Putamen (tissue), 1 donor: Measurements from ENCODE around the gene MAN1C1.
A peak's percentile ranks its signal among the peaks of the same experiment; 100 is the strongest.
"Not testable (repeated sequence)": the region's sequence is repeated elsewhere in the genome, so short reads cannot be mapped to it uniquely, and the experiment has no call there.

Experiments
- DNase-seq: peaks from one replicate; pipeline ENCODE4 v3.0.0-alpha.2; 2016; ENCODE audit warnings: low spot score

The MAN1C1 gene

DNA sequence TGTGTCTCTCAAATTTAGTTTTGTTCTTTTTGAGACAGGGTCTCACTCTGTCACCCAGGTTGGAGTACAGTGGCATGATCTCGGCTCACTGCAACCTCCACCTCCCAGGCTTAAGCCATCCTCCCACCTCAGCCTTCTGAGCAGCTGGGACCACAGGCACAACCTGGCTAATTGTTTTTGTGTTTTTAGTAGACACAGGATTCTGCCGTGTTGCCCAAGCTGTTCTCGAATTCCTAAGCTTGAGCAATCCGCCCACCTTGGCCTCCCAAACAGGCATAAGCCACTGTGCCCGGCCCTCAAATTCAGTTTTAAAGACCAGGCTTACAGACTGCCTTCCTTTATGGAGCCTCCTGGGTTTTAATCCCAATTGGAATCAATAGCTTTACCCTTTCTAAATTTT is 99.7 kb downstream of the MAN1C1 start:
- DNase-seq, result no peak

DNA sequence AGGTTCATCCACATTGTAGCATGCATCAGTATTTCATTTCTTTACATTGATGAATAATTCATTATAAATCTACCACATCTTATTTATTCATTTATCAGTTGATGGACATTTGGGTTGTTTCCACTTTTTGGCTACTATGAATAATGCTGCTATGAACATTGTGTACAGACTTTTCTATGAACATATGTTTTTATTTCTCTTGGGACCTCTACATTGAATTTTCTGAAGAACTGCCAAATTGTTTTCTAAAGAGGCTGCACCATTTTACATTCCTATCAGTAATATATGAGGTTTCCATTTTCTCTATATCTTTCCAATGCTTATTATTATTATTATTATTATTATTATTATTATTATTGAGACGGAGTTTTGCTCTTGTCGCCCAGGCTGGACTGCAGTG is 102.1 kb downstream of the MAN1C1 start:
- DNase-seq, result no peak

DNA sequence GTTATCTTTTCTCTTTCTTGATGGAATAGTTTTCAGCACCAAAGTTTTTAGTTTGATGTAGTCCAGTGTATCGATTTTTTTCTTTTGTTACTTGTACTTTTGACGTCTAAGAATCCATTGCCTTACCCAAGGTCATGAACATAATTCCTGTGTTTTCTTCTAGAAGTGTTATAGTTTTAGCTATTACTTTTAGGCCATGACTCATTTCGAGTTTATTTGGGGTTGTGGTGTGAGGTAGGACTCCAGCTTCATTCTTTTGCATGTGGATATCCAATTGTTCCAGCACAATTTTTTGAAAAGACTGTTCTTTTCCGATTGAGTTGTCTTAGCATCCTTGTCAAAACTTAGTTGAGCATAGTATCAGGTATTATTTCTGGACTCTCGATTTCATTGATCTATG is 104.0 kb downstream of the MAN1C1 start:
- DNase-seq, result no peak

DNA sequence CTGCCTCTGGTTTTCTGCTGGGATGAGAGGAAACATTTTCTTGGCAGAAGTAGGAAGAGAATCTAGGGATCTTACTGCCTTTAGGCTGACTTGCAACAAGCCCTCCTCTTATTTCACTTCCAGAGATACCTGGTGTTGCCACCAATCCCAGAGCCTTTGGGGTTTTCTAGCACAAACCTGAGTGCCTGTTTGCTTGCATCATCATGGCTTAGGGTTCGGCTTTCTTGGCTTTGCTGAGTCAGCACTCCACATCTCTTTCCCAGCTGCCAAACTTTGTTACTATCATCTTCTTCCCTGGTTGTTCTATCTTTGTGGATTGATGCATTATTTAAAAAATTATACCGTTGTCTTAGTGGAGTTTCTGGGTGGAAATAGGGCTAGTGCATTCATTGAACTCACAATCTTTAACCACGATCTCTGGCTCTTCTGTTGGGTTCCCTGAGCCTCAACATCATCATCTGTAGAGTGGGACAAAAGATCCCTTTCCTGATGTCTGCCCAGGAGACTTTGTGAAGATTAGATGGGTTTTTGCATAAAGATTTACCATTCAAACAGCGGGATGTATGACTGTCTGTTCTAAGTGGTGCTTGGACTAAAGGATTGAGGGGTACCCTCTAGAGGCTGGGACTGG is 106.8 kb downstream of the MAN1C1 start:
- DNase-seq, result no peak

DNA sequence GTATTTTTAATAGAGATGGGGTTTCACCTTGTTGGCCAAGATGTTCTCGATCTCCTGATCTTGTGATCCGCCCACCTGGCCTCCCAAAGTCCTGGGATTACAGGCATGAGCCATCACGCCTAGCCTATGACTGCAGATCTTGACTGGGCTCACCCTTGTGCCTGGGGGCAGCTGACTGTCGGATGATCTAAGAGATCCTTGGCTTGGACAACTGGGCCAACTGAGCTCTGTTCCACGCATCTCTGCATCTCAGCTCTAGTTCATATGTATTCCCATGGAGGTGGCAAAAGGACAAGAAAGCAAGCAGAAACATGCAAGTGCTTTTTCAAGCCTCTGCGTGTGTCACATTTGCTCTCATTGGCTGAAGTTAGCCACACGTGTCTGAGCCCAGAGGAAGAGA is 107.6 kb downstream of the MAN1C1 start:
- no peak for DNase-seq

DNA sequence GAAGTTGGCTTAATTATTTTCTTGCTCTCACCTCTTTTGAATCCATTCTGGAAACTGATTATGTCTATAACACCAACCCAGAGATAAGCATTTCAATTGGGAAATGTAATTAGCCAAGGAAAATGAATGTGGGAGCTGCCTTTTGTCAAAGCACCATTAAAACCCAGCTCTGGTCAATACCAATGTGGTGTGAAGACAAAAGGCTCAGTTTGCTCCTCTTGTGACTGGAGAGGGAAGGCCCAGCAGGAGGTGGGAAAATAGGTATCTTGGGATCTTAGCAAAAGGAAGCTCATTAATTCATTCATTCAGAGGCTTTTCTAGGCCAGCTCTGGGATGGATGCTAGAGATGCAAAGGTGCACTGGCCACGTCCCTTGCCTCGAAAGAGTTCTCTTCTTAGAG is 108.4 kb downstream of the MAN1C1 start:
- no peak for DNase-seq

DNA sequence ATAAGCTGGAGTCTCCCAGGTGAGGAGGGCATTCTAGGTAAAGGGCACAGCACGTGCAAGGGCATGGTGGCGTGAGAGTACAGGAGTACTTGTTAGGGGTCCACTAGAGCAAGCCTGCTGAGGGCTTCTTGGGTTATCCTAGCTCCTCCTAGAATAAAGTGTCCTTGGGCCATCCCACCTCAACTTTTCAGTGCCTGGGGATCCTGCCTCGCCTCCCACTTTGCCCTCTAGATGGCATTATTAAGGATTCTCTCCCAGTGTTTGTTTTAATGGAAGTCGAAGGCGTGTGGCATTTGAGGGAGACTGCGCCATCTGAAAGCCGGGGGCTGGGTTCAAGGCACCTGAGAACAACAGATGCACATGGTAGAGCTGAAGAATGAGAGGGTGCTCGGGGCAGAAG is 108.9 kb downstream of the MAN1C1 start:
- no peak for DNase-seq

DNA sequence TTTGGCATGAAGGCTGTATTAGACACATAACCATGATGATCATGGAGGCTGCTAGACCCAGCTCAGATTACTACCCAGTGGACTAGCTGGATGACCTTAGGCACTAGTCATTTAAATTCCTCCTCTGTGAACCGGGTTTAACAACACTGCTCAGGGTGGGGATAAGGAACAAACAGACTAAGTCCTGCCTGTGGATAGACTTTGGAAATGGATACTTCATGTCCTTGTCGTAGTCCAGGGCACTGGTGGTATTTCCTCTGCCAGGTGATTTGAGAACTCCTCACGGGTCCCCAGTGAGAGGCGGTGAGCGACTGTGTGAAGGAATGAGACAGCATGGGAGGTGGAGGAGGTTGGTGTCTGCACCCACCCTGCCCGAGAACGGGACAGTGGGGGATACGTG is 110.5 kb downstream of the MAN1C1 start:
- DNase-seq, result no peak

DNA sequence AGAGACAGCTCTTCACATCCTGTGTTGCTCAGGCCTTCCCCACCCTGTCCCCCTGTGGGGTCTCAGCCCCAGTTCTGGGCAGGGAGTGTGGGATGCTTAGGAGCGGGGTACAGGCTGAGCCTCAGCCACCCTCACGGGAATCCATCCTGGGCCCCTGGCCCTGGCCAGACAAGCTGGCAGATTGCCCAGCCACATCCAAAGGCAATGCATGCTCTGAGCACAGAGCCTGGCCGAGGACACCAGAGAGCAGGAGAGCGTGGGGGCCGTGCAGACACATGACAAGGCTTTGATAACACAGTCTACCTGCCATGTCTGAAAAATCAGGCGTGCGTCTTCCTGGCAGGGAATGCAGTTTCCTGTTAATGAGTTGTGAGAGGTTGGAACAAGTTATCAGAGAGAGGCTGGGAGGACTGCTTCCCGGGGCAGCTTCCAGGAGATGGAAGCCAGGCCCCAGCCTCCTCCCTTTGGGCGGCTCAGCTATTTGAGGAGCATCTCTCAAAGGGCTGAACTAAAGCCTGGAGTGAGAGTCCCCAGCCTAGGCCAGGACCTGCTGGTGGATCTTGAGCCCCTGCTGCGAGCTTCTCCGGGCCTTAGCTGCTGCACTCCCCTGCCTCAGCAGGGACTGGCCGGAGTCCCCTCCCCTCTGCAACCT is 111.2 kb downstream of the MAN1C1 start:
- DNase-seq, result peak; percentile 47

DNA sequence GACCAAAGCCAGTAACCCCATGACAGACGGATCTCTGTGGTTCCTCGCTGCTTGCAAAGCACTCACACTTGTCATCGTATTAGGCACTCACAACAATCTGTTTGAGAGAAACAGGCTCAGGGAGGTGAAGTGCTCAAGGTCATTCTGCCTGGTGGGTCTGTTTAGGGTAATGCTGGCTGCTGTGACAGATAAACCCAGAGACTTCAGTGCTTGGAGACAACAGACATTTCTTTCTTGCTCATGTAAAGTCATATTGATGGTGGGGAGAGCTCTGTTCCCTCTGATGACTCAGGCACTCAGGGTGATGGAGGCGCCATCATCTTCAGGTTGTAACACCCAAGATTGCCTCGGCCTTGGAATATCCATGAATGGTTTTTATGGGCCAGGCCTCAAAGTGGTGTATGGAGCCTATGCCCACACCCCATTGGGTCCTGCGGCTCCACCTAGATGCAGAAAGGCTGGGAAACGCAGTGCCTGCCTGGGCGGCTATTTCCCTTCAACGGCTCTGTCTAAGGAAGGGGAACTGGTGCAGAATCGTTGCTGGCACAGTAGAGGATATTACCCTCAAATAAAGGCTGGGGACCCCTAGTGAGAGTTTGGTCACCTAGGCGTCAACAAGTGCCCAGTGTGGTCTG is 111.8 kb downstream of the MAN1C1 start:
- DNase-seq, result no peak

DNA sequence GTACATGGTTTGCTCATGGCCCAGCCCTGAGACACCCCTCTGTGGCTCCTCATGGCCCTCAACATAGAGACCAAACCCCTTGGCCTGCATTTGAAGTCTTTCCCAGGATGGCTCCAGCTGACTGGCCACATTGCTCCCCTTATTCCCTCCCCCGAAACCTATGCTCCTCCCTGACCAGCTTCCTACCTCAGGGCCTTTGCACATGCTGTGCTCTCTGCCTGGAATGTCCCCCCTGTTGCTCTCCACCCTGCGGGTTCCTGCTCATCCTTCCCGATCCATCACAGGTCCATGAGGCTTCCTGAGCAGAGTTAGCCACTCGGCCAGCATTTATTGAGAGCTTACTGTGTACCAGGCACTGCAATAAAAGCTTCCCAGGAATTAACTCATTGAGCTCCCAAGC is 112.5 kb downstream of the MAN1C1 start:
- DNase-seq, result no peak

DNA sequence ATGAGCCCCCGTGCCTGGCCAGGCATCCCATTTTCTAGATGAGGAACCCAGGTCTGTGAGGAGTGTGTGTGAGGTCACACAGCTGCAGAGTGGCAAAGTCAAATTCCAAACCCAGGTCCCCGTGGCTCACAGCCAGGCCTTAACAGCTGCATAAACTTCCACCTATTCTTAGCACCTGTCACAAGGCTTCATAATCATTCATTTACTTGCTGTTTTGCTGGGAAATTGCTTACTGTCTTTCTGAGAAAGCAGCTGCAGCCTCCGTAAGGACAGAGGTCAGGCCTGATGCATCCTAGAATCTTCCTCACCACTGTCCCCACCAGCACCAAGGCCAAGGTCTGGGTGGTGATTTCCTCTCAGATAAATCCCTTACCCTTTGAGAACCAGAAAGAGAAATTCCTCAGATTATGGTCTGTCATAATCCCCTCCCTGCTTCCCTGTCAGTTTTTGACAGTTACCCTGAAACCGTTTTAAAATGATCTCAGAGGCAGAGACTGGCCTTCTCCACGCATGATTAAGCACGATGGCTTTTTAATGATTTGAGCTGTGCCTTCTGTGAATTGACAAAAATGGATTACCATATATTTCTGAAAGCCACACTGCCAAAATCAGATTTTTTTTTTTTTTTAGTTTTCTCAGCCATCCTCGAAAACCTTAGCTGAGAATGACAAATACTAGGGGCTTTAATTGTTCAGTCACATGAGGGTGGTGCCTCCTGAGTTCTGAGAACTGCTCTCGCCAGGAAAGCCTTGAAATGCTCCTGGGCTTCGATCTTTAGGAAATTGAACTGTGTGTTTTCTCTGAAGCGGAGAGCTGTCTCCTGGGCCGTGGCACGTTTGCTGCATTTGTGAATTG is 113.4 kb downstream of the MAN1C1 start:
- no peak for DNase-seq

DNA sequence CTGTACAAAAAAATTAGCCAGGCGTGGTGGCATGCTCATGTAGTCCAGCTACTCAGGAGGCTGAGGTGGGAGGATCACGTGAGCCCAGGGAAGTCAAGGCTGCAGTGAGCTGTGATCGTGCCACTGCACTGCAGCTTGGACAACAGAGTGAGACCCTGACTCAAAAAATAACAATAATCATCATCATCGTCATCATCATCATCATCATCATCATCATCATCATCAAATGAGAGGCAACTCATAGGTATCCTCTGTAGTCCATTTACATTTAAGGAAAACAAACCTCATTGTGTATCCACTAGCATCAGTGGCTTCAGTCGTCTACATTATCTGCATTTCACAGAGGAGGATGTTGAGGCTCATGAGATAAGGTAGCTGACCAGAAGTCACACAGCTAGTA is 114.6 kb downstream of the MAN1C1 start:
- no peak for DNase-seq

DNA sequence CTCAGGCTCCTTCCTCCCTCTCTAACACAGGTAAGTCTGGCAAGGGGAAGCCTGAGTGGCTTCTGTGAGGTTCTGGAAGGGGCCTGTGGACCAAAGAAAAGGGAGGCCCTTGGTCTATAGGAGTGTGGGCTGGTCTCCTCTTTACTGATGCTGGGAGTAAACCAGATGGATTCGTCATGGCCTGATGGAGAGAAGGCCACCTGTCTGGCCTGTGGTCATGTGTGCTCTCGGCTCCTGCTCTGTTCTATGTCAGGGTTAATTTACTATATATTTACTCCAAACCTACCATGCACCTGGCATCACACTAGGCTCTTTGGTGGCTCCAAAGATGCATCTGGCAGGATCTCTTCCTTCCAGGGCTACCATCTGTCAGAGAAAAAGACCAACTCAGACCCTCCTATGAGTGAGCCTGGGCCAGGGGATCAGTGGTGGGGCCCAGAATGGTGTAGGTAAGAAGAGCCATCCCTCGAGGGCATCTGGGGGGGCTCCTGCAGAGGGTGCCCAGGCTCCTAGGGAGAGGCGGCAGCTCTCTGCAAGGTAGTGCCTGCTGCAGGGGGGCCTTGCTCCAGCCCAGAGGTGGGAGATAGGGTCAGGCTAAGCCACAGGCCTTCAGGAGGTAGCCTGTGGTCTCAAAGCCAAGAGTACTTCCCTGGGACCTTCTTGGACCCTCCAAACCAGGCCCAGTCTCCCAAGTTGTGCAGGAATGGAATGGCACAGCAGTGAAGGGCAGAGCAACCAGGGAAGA is 115.2 kb downstream of the MAN1C1 start:
- no peak for DNase-seq

DNA sequence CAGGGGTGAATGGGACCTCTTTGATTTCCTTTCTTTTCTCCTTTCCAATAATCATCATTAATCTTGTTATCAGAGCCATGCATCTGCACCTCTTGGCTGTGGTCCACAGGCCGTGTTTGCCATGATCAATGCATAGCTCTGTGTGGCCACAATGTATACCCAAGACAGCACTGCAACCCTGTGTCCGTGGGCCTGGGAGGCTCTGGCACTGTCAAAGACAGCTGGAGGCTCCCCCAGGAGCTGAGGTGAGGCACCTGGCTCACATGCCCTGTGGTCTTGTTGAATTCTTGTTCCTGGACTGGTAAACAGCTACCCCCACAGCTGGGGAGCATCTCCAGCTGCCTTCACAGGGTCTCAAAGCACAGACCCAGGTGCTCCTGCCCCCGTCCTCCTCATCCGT is 116.2 kb downstream of the MAN1C1 start:
- DNase-seq, result no peak

DNA sequence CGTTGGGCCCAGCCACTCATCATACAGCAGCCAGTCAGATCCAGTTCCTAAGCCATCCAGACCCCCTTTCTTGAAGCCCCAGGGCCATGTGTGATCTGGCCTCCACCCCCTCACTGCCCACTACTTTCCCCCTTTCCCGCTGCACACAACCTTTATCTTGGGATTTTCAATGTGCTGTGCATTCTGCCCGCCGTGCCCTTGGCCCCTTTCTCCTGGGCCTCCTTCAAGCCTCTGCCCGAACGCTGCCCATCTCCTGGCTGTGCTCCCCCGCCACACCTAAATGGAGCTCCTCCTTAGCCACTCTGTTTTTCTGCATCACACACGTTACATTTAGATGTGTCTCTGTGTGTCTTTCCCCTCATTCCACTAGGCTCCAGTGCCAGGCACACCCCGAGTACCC is 116.7 kb downstream of the MAN1C1 start:
- no peak for DNase-seq

DNA sequence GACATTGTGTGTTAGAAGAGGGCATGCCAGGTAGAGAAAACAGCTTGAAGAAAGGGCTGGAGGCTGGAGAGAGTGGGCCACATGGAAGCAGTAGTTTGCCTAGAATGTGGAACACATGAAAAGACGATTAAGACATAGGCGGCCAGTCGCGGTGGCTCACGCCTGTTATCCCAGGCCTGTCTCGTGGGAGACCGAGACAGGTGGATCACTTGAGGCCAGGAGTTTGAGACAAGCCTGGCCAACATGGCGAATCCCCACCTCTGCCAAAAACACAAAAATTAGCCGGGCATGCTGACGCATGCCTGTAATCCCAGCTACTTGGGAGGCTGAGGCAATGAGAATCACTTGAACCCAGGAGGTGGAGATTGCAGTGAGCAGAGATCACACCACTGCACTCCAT is 118.4 kb downstream of the MAN1C1 start:
- DNase-seq, result not testable (repeated sequence)

DNA sequence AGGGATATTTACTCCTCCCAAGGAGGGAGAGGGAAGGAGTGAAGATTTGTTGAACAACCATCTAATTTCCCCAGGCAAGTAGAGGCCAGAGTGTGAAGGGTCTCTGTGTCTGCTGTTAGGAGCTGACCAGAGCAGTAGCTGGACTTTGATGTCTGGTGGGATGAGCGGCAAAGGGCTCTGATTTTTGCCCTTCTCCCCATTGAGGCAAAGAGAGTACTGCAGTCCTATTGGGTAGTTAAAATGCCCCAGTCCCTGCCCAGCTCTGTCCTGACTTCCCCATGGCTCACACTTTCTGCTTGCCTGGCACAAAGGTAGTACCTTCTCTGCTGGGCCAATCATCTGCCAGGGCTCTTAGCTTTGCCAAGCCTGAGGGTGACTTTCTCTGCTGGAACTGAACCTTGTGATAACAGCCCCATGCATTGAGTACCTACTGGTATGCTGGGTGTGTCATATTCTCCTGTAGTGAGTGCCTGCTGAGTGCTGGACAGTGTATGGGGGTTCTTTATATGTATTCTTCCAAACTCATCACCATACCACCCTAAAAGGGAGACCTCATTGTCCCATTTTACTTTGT is 119.5 kb downstream of the MAN1C1 start:
- no peak for DNase-seq

DNA sequence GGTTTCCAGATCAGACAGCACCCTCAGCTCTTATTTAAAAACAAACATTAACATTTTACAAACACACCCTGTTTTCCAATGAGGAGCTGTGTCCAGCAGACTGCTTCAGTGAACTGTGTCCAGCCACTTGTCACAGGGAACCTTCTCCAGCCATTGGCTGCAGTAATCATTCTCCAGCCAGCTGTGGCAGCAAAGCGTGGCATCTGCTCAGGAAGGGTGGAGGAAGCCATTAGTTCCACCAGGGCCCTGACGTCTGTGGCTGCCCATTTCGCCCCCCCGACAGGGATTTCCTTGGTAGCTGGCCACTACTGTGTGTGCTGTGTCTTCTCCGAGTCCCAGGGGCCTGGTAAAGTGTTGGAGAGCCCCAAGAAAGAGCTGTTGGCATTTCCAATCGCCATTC is 120.5 kb downstream of the MAN1C1 start:
- DNase-seq, result no peak

DNA sequence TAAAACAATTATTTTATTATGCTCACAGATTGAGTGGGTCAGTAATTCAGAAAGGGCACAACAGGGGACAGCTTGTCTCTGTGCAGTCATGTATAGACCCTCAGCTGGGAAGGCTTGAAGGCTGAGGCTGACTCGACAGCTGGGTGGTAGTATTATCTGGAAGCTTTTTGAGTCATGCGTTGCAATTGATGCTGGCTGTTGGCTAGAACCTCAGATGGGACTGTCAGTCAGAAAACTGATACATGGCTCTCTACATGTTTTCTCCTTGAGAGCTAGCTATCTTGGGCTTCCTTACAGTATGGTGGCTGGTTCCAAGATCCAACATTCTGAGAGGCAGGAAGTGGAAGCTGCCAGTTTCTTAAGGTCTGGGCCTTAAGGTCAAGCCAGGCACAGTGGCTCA is 121.9 kb downstream of the MAN1C1 start:
- no peak for DNase-seq

DNA sequence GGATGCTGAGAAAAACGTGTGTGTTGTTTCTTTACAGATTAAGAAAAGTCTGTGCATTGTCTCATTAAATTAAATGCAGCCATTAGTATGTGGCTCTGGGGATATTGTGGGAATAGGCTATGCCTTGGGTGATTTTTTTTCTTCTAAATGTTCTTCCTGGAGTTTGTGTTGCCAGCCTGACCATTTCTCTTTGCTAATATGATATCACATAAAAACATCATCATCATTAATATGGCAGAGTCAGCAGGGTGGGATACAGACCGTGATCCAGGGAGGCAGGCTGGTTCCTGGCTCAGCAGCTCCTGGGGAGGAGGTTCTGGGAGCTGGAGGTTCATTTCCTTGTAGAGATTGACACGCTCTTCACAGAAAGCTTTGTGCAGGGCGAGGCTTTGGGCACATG is 122.8 kb downstream of the MAN1C1 start:
- no peak for DNase-seq

DNA sequence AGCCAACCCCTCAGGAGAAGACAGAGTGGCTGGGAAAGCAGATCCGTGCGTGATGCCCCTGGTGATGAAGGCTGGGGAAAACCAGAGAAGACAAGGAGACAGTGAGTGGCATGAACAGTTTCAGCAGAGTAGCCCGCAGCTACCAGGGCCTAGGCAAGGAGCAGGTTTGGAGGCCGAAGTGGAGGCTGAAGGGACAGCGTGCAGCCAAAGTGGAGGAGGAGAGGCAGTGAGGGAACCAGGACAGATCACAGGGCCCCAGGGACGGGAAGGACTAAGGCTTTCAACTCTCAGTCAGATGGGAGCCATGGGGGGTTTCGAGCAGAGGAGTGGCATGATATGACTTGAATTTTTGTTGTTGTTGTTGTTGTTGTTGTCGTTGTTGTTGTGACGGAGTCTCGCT is 123.5 kb downstream of the MAN1C1 start:
- no peak for DNase-seq
